Sciatic nerve (tissue), 2 donors: ENCODE results near the gene SRC. TPM values are rescaled to one million over a fixed set of nuclear protein-coding genes. Genes with fewer than 3 reads are reported as not detected.

Experiments used
- ATAC-seq: fragments of 200-7000 bp; cut with Tn5 transposase; one replicate; pipeline ENCODE4 v1.9.1; 2020; ENCODE audit warnings: mild to moderate bottlenecking, moderate library complexity
- DNase-seq: peaks from one replicate; pipeline ENCODE4 v3.0.0-alpha.2; 2020; ENCODE audit warnings: low spot score
- intact Hi-C: fragments of 100-400 bp; cut with DNase I; formaldehyde crosslinking; loops from one replicate; pipeline ENCODE4 v1.14.2; 2022
- total RNA-seq: library from RNA; stranded (reverse); fragmentation: NEBNext Ultra II Directional; extraction: Animal tissue kit (Norgen Biotek cat#: 25700); gene quantifications from one replicate; pipeline ENCODE4 v1.2.1, GENCODE V29; 2021
- donor health status: DM: no; HTN: no; CAD: no.
- donor health status: DM: no; HTN: no; CAD: no.

The SRC gene
- total RNA-seq, 1 donor from 2014 or later: 23.7 TPM

GRCh38 chr20:37414224-37415035 lies 68.5 kb downstream of the SRC start:
- intact Hi-C loops: no loop called here
- no peak for ATAC-seq
- DNase-seq: no peak

- intact Hi-C loops: no loop called here
- DNase-seq: no peak
- no peak for ATAC-seq
These were observed 69.5 kb downstream of the SRC start for GRCh38 chr20:37415118-37416085.

DNA sequence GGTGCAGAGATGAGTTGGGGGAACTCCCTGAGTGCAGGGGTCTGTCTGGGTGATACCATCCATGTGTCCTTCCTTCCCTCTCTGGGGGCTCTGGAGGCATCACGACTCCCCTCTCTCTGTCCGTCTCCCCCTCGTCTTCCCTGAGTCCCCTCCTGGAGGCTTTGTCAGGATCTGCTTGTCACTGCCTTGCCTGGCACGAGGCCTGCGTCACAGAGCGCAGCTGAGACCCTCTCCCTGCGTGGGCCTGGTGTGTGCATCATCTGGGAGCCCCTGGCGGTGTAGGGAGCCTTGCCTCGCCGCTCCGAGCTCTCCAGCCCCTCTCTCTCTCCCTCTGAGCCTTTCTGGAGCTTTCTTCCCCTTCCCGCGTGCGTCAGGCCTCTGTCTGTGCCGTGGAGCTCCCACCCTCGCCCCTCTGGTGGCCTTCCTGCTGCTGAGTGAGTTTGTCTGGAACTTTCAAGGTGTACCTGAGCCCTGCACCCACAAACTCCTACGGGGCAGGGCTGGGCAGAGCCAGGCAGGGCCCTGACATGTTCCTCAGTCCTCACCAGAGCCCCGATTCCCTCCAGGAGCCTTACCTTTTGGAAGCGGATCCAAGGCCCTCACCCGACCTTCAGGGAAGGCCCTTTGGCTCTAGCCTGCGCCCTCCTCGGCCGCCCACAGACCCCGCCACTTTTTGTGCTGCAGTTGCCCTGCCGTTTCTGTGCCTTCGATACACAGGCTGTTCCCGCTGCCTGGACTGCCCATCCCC lies 70.3 kb downstream of the SRC start:
- intact Hi-C loops: no loop called here
- no peak for ATAC-seq

DNA sequence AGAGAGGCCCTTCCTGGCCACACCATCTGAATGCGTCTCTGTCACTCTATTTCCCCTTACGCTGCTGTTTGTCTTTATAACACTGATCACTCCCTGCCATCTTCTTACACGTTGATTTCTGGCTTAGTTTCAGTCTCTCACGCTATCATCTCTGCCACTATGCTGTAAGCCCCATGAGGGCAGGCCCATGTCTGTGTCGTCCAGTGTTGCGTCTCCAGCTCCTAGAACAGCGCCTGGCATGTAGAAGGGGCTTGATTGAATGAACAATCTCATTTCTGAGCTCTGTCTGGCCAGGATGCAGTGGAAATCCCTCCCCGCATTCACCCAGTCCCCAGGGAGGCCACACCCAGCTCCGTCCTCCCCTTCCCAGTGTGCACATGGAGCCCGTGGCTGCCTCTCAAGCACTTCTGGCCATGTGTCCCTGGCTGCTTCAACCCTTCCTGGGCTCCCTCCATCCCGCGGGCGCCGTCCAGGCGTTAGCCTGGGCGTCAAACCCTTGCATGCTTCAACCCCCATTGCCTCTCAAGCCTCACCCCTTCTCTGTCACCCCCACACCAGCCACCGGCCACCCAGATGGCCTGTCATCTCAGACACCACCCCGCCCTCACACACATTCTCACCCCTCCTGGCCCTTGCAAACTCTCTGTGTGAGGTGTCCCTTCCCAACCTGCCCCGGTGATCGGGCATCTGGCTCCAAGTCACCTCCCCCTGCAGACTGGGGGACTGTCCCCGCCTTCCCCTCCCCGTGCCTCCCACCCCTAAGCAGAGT lies 71.1 kb downstream of the SRC start:
- ATAC-seq (no peak), DNase-seq (no peak)
- intact Hi-C loops: no loop called here

More for the DNA sequence above, 70.3 kb downstream of the SRC start:
- DNase-seq: no peak

GRCh38 chr20:37417617-37418467 lies 71.9 kb downstream of the SRC start:
- intact Hi-C loops: no loop called here
- ATAC-seq: no peak
- DNase-seq: no peak

DNA sequence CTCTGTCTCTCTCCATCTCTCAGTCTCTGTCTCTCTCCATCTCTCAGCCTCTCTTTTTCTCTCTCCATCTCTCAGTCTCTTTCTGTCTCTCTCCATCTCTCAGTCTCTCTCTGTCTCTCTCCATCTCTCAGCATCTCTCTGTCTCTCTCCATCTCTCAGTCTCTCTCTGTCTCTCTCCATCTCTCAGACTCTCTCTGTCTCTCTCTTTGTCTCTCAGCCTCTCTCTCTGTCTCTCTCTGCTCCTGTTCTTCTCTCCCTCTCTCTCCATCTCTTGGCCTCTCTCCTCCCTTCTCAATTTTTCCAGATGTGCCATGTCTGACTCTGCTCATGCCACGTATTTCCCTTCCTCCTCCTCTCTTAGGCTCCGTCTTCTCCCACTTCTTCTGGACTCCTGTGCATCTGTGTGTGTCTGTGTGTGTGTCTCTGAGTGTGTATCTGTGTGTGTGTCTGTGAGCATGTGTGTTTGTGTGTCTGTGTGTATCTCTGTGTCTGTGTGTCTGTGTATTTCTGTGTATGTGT lies 72.7 kb downstream of the SRC start:
- DNase-seq: no peak
- ATAC-seq: no peak
- intact Hi-C loops: no loop called here

GRCh38 chr20:37419307-37419706 lies 73.4 kb downstream of the SRC start:
- DNase-seq (no peak), ATAC-seq (no peak)
- intact Hi-C loops: no loop called here

DNA sequence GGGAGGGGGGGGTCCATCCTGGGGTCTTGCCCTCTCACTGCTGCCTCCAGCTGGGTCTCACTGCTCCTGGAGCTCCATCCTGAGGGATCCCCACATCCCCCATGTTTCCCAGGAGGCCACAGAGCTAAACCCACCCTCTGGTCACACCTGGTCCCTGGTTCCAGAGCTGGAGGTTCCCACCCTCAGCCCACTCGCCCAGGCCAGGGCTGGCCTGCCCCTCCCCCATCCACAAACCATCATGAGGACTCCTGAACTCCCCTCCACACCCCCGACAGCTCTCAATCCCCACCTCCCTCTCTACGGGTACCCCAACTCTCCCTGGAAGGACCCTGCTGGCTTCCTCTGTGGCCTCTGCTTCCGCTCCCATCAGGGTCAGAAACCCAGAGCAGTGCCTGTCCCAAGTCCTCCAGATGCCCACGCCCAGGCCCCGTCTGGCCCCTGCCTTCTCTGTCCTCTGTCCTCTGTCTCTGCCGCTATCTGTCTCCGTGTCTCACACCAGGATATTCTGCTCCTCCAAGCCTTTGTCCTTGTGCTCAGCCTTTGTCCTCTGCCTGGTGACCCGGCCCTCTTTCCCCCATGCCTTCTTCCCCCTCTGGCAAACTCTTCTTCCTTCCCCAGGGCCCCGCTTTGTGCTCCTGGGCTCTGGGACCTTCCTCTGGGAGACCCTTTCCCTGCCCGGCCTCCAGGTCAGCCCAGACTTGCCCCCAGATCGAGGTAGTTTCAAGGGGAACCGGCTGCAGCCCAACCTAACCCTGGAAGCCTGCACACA lies 74.0 kb downstream of the SRC start:
- no peak for DNase-seq
- intact Hi-C loops: no loop called here

DNA sequence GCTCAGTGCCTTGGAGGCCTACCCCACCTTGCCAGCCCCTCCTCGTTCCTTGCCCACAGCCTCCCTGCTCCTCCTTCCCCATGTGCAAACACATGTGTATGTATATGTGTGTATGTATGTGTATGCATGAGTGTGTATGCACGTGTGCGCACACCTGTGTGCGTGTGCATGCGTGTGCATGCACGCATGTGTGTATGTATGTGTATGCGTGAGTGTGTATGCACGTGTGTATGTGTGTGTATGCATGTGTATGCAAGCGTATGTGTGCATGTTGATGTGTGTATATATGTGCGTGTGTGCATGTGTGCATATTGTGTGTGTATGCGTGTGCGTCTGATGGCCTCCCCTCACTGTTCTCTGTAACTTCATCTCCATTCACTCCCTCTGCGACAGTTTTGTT lies 74.7 kb downstream of the SRC start:
- intact Hi-C loops: no loop called here
- no peak for DNase-seq
- ATAC-seq: no peak

More for the DNA sequence above, 74.0 kb downstream of the SRC start:
- no peak for ATAC-seq

- intact Hi-C loops: no loop called here
- DNase-seq (no peak), ATAC-seq (no peak)
These were observed 75.3 kb downstream of the SRC start for GRCh38 chr20:37421060-37421905.

- ATAC-seq: no peak
- intact Hi-C loops: no loop called here
- no peak for DNase-seq
These were observed 76.0 kb downstream of the SRC start for GRCh38 chr20:37421988-37422387.

DNA sequence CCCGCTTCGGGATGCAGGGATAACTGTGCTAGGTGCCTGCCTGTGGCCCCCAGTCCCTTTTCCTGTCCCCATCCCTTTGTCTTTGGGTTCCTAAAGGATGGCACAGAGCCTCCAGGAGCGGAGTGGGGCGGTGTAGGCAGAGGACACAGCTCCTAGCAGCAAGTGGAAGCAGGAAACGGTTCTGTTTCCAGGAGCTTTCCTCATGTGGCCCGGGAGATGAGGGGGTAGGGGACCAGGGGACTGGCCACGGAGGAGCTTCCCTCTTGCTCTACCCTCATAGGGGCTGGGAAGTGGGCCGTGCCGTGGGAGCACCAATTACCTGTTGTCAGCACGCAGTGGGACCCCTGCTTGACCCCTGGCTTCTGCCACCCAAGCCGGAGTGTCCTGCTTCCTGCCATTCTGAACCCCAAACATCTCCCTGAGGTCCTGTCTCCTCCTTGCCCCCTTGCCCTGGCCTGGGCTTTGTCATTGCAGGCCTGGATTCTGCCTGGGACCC lies 76.9 kb downstream of the SRC start:
- intact Hi-C loops: no loop called here
- no peak for DNase-seq
- ATAC-seq: no peak

- intact Hi-C loops: no loop called here
- ATAC-seq (no peak), DNase-seq (no peak)
These were observed 77.6 kb downstream of the SRC start for GRCh38 chr20:37423545-37423944.

- no peak for ATAC-seq
- DNase-seq: no peak
- intact Hi-C loops: no loop called here
These were observed 78.3 kb downstream of the SRC start for GRCh38 chr20:37424062-37424851.

GRCh38 chr20:37425103-37425625 lies 79.2 kb downstream of the SRC start:
- intact Hi-C loops: no loop called here
- ATAC-seq: no peak

More at GRCh38 chr20:37425103-37425625, 79.2 kb downstream of the SRC start:
- DNase-seq: no peak
